22Rv1 (cell line): Measurements from ENCODE around the gene CCDC180.

Experiments used
- CTCF ChIP-seq: fragments of 450-650 bp; IDR thresholded peaks from 2 replicates; pipeline ENCODE4 v1.5.1; 2017; ENCODE audit warnings: mild to moderate bottlenecking
- ZFX ChIP-seq: fragments of 450-650 bp; IDR thresholded peaks from 2 replicates; pipeline ENCODE4 v1.6.1; 2017; ENCODE audit warnings: antibody characterized with exemption, borderline replicate concordance

GRCh38 chr9:97292200-97292599, 15.3 kb upstream of the CCDC180 start:
- TF ChIP-seq CTCF (no peak), ZFX (no peak)
